GM08714 (cell line): ENCODE measurements around the gene ZNF787.
"Not testable (repeated sequence)": the region's sequence is repeated elsewhere in the genome, so short reads cannot be mapped to it uniquely, and the experiment has no call there.

ENCODE experiments used
- H3K4me3 ChIP-seq: fragments of 200-500 bp; sonication (Bioruptor generic); 2 replicates; pipeline ENCODE4 v1.5.1; 2014; ENCODE audit warnings: mild to moderate bottlenecking, low read length, inconsistent platforms
- ZNF274 ChIP-seq: IDR thresholded peaks from 2 replicates; pipeline ENCODE4 v1.6.1; 2012; ENCODE audit warnings: mild to moderate bottlenecking, low read depth, low read length

Gene ZNF787

GRCh38 chr19:56149656-56150038 is 28.6 kb upstream of the ZNF787 start:
- no peak for TF ChIP-seq ZNF274
- H3K4me3 ChIP-seq = no peak overlapping the region

- not testable (repeated sequence) for H3K4me3 ChIP-seq
Observed at GRCh38 chr19:56148955-56149655, 28.0 kb upstream of the ZNF787 start.

DNA sequence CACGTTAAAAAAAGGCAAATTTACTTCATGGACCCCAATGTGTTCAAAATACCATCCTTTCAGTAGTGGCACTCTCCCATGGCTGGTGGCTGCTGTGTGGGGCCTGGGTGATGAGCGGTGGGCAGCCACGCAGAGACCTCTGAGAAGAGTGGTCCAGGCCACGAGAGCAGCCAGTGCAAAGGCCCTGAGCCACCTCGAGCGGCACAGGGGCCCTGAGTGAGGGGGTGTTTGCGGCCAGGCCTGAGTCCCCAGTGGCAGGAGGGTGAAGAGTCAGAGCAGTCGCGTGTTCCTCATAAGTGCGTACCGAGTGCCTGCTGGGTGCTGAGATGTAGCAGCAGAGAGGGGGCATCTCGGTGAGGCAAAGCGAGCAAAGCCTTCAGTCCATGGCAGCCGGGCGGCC is 27.0 kb upstream of the ZNF787 start:
- no peak for TF ChIP-seq ZNF274
- H3K4me3 ChIP-seq = no peak overlapping the region

GRCh38 chr19:56147307-56147706 is 26.2 kb upstream of the ZNF787 start:
- no peak for TF ChIP-seq ZNF274

DNA sequence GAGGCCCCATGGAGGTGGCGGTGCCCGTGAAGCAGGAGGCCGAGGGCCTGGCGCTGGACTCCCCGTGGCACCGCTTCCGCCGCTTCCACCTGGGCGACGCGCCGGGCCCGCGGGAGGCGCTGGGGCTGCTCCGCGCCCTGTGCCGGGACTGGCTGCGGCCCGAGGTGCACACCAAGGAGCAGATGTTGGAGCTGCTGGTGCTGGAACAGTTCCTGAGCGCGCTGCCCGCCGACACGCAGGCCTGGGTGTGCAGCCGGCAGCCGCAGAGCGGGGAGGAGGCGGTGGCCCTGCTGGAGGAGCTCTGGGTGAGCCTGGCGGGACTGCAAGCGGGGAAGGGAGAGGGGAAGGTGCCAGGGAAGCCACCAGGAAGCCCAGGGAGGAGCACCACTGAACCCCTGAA is 25.8 kb upstream of the ZNF787 start:
- TF ChIP-seq ZNF274 = no peak
- no peak overlapping the region for H3K4me3 ChIP-seq

More at GRCh38 chr19:56147307-56147706, 26.2 kb upstream of the ZNF787 start:
- H3K4me3 ChIP-seq = no peak overlapping the region

DNA sequence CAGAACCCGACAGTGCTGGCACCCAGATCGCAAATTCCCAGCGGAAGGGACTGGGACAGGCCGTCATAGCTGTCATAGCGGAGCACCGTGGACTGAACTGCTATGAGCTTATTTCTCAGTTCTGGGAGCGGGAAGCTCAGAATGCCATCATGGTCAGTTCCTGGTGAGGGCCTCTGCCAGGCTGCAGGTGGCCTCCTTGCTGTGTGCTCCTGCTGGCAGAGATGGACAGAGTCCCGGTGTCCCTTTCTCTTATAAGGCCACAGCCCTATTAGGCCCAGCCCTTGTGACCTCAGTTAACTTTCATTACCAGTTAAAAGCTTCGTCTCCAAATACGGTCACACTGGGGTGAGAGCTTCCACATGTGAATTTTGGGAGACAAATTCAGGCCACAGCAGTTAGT is 24.6 kb upstream of the ZNF787 start:
- no peak for TF ChIP-seq ZNF274
- no peak overlapping the region for H3K4me3 ChIP-seq

GRCh38 chr19:56144831-56145230 is 23.7 kb upstream of the ZNF787 start:
- no peak for TF ChIP-seq ZNF274
- H3K4me3 ChIP-seq = no peak overlapping the region

GRCh38 chr19:56144376-56144775 is 23.3 kb upstream of the ZNF787 start:
- no peak for TF ChIP-seq ZNF274
- no peak overlapping the region for H3K4me3 ChIP-seq

GRCh38 chr19:56142897-56143434 is 21.9 kb upstream of the ZNF787 start:
- TF ChIP-seq ZNF274 = no peak
- no peak overlapping the region for H3K4me3 ChIP-seq

- TF ChIP-seq ZNF274 = no peak
- peak overlapping the region; percentile 95 for H3K4me3 ChIP-seq
Observed at GRCh38 chr19:56142087-56142787, 21.1 kb upstream of the ZNF787 start.

DNA sequence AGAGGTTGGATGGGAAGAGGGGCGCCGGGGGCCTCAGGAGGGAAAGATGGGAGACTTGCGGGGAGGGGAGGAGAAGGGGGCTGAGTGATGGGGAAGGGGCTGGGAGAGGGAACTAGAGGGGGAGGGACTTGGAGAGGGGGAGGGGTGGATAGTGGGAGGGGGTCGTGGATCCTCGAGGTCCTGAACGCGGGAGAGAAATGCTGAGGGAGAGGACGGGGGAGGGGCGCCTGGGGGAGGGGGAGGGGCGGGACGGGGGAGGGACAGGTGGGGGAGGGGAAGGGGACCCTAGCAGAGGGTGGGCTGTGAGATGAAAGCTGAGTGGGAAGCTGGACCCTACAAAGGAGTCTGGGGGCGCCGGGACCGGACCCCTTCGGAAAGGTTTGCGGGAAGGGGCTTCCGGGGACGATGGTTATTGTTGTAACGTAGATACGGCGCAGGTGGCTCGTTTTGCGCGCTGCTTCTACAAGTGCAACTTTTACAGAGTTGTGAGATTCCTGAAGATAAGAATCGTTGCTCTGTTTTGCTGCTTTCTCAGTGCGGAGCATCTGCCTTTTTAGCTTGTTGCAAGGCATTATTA is 20.4 kb upstream of the ZNF787 start:
- TF ChIP-seq ZNF274 = no peak

GRCh38 chr19:56140583-56141416 is 19.7 kb upstream of the ZNF787 start, which contains the start of gene ZNF444:
Gene ZNF444 (plus strand): TSS chr19:56141287. CDS start chr19:56146912, 5,625 bp downstream.
- peak within 1 kb of the TSS; percentile 95 for H3K4me3 ChIP-seq
- TF ChIP-seq ZNF274 = no peak

More for the DNA sequence above, 20.4 kb upstream of the ZNF787 start:
- peak overlapping the region; percentile 95 for H3K4me3 ChIP-seq

DNA sequence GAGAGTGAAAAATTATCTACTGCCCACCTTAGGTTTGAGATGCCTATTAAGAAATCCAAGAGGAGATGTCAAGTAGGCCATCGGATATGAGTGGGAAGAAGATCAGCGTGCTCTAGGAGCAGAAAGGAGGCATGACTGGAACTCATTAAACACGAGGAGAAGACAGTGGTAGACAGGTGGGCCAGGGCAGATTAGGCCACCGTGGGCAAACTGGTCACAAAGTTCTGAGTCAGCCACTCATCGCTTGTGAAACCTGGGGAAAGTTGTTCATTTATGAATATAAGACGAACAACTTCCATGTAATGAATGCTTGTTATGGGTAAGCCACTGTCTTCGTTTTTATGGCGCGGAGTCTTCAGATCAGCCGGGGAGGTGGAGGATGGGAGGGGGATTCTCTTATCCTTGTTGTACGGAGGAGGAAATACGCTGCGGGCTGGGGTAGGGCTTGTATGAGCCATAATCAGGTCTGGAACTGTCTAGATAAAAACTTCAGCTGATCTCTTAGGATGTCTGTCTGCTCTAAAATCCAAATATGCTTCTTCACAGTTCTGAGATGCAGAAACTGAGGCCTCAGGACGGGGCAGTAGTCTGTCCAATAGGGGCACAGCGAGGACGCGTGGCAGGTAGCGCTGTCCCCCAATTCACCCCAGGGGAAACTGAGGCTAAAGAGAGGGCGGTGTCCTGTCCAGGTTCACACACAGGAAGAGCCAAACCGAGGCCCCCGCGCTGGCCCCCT is 18.9 kb upstream of the ZNF787 start:
- H3K4me3 ChIP-seq = peak overlapping the region; percentile 77
- TF ChIP-seq ZNF274 = no peak

DNA sequence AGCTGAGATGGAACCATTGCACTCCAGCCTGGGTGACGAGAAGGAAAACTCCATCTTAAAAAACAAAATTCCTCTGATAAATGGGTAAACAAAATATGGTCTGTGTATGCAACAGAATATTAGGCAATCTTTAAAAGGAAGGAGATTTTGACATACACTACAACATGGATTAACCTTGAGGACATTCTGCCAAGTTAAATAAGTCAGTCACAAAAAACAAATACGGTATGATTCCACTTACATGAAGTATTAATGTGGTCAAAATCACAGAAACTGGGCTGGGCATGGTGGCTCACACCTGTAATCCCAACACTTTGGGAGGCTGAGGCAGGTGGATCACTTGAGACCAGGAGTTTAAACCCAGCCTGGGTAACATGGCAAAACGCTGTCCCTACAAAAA is 17.0 kb upstream of the ZNF787 start:
- TF ChIP-seq ZNF274 = no peak
- no peak overlapping the region for H3K4me3 ChIP-seq
